ENCODE results near the gene PALD1.

GRCh38 chr10:70557876-70558275 lies 79.3 kb downstream of the PALD1 start:
- TF ChIP-seq MAZ (CRISPR knock-in tag; conservative IDR thresholded peaks at IDR 0.05 in 1 of 2, IDR thresholded peaks at IDR 0.05 in 1 of 2) (no peak), CTCF (IDR thresholded peaks at IDR 0.05 in 2 of 3, conservative IDR thresholded peaks at IDR 0.05 in 1 of 3; ENCODE audit: insufficient read depth in 2 of 3, low read depth in 1 of 3, low read length in 3 of 3) (no peak), NCOA1 (IDR thresholded peaks at IDR 0.05; ENCODE audit: low read depth) (no peak), RCOR1 (IDR thresholded peaks at IDR 0.05; ENCODE audit: borderline replicate concordance in 1 of 2, low read depth in 2 of 2, low read length in 2 of 2) (no peak), HOMEZ (CRISPR knock-in tag; IDR thresholded peaks at IDR 0.05) (no peak), MLX (CRISPR knock-in tag; conservative IDR thresholded peaks at IDR 0.05) (no peak), CHD2 (IDR thresholded peaks at IDR 0.05; ENCODE audit: low read depth, low read length) (no peak), FOSL1 (tag; conservative IDR thresholded peaks at IDR 0.05) (no peak), HNRNPUL1 (IDR thresholded peaks at IDR 0.05; ENCODE audit: low read length) (no peak), POLR2A (conservative IDR thresholded peaks at IDR 0.05) (no peak)
